Heart left ventricle (tissue), 16 donors: ENCODE data around the gene TAF11L14. TPM values are rescaled to one million over a fixed set of nuclear protein-coding genes. Genes with fewer than 3 reads are reported as not detected.

ENCODE experiments used
- ATAC-seq, 4 donors: fragments of 200-7000 bp; cut with Tn5 transposase; one replicate each; pipeline ENCODE4 v1.9.1; 2020 to 2022; ENCODE audit warnings: moderate library complexity in 4 of 4, mild to moderate bottlenecking in 3 of 4, moderate number of reproducible peaks in 1 of 4
- DNase-seq, 5 donors: peaks; one replicate each; pipeline ENCODE4 v3.0.0-alpha.2; 2020
- H3K27ac ChIP-seq, 12 donors: fragments of 200-600 bp; sonication (generic) in 4 of 12; one replicate each; pipeline versions ENCODE4 v1.5.0 to v1.8.0; 2016 to 2022; ENCODE audit warnings: mild to moderate bottlenecking in 2 of 12
- H3K27me3 ChIP-seq, 9 donors: fragments of 200-600 bp; sonication (generic) in 2 of 9; one replicate each; pipeline versions ENCODE4 v1.5.1 to v1.8.0; 2016 to 2022; ENCODE audit warnings: mild to moderate bottlenecking in 3 of 9
- H3K36me3 ChIP-seq, 9 donors: fragments of 200-600 bp; sonication (generic) in 2 of 9; one replicate each; pipeline versions ENCODE4 v1.5.0 to v1.8.0; 2018 to 2022; ENCODE audit warnings: mild to moderate bottlenecking in 2 of 9
- H3K4me1 ChIP-seq, 12 donors: fragments of 200-600 bp; sonication (generic) in 4 of 12; one replicate each; pipeline versions ENCODE4 v1.5.0 to v1.8.0; 2016 to 2022; ENCODE audit warnings: mild to moderate bottlenecking in 3 of 12
- H3K4me3 ChIP-seq, 12 donors: fragments of 200-600 bp; sonication (generic) in 4 of 12; one replicate each; pipeline versions ENCODE4 v1.5.0 to v1.8.0; 2017 to 2022; ENCODE audit warnings: mild to moderate bottlenecking in 9 of 12, moderate library complexity in 4 of 12
- H3K9me3 ChIP-seq, 12 donors: fragments of 200-600 bp; sonication (generic) in 4 of 12; one replicate each; pipeline versions ENCODE4 v1.5.0 to v1.8.0; 2016 to 2022; ENCODE audit warnings: mild to moderate bottlenecking in 1 of 12
- CTCF ChIP-seq, 12 donors: fragments of 200-600 bp; sonication (generic) in 4 of 12; IDR thresholded peaks; one replicate each; pipeline versions ENCODE4 v1.5.0 to v1.8.0; 2018 to 2022; ENCODE audit warnings: antibody characterized with exemption in 12 of 12, mild to moderate bottlenecking in 5 of 12
- POLR2A ChIP-seq, 2 donors: fragments of 450-650 bp; IDR thresholded peaks; one replicate each; pipeline ENCODE4 v1.6.1; 2017; ENCODE audit warnings: antibody characterized with exemption in 2 of 2, mild to moderate bottlenecking in 2 of 2, moderate library complexity in 2 of 2
- WGBS, 4 donors: extraction: QIAGEN DNeasy Blood & Tissue Kit in 2 of 4; methylation state at CpG; one replicate each; pipeline versions ENCODE4 v1.1.5 to v1.1.7; 2013 to 2018; 5-methylcytosine and 5-hydroxymethylcytosine counted together
- intact Hi-C, 10 donors: fragments of 100-400 bp; cut with DNase I; formaldehyde crosslinking; loops; one replicate each; pipeline versions ENCODE4 v1.11.1 to v1.14.2; 2022
- polyA plus RNA-seq, 2 donors: library from polyadenylated mRNA; stranded (reverse); fragments of 200-250 nt; gene quantifications; one replicate each; pipeline ENCODE4 v1.2.3, GENCODE V29; 2013
- total RNA-seq, 9 donors: library from RNA; depleted of rRNA in 2 of 9; stranded (reverse); fragments of >200 nt in 2 of 9; fragmentation: NEBNext Ultra II Directional in 3 of 9; extraction: Animal tissue kit (Norgen Biotek cat#: 25700) in 3 of 9; gene quantifications; one replicate each; pipeline versions ENCODE4 v1.1.0 to v1.2.4, GENCODE V29; 2016 to 2023
- donor health status: ischemic (EF 13 %, LVEDD 7.1; RV severe dilation, severe dysfunction).
- donor health status: healthy with polysubstance abuse.
- donor health status: DM: no; HTN: yes; CAD: no.
- donor health status: DM: no; HTN: no; CAD: no.
- donor health status: ischemic (EF 25% LVEDD 6.9; RV normal size, moderate dysfunction).
- donor health status: ischemic (EF 25% LVEDD 5.7; RV mildly dilated, moderate dysfunction).
- donor health status: healthy.
- donor health status: DM: yes; HTN: yes; CAD: no.
- donor health status: ischemic (EF 35%, LVEDD 5.7; RV mildly dilated, moderate dysfunction).
- donor health status: nonischemic (EF 11% LVEDD 7.7; RV severe dilation, severe dysfunction).
- donor health status: DM: yes; HTN: yes; CAD: no.
- donor health status: PGD.
- donor health status: ischemic (EF 29% LVEDD 5.4; RV normal size, mild dysfunction).
- donor health status: nonischemic (EF 23%, LVEDD 6.1; RV moderate dilation, normal function).

The TAF11L14 gene
- total and polyA plus RNA-seq, 11 donors: not detected

- intact Hi-C loops: no loop called here
- TF ChIP-seq CTCF (IDR thresholded peaks at IDR 0.05) (no peak), POLR2A (IDR thresholded peaks at IDR 0.05) (no peak)
- Histone ChIP-seq H3K9me3 (peaks cover 0 to 2% (median 0%) of the 10 kb centered on the region in 12 donors), H3K4me1 (no peaks in the 10 kb centered on the region), H3K36me3 (no peaks in the 10 kb centered on the region), H3K27ac (no peak overlapping the region), H3K4me3 (no peak overlapping the region), H3K27me3 (no peaks in the 10 kb centered on the region)
- 87 to 91% (median 89%) methylated on average over 13 to 14 of the region's 14 CpGs; no CpG with 5 or more reads in 1 of the 4 donors for WGBS, 4 donors
- no peak for DNase-seq
- ATAC-seq: no peak
Measured at GRCh38 chr5:17670353-17670752, 36.1 kb downstream of the TAF11L14 start.

GRCh38 chr5:17678751-17679324 is 44.6 kb downstream of the TAF11L14 start:
- Histone ChIP-seq H3K4me3 (no peak overlapping the region), H3K9me3 (peaks cover 0 to 2% (median 0%) of the 10 kb centered on the region in 12 donors), H3K36me3 (no peaks in the 10 kb centered on the region), H3K27me3 (no peaks in the 10 kb centered on the region), H3K4me1 (no peaks in the 10 kb centered on the region), H3K27ac (no peak overlapping the region)
- 66 to 87% (median 77%) methylated on average over 4 of the region's 4 CpGs for WGBS, 4 donors
- intact Hi-C loops: no loop called here
- no peak for DNase-seq
- ATAC-seq: no peak
- TF ChIP-seq POLR2A (IDR thresholded peaks at IDR 0.05) (no peak), CTCF (IDR thresholded peaks at IDR 0.05) (no peak)

- WGBS, 4 donors: 87 to 91% (median 90%) methylated on average over 8 of the region's 8 CpGs
- DNase-seq: no peak
- ATAC-seq: no peak
- Histone ChIP-seq H3K9me3 (no peaks in the 10 kb centered on the region), H3K27me3 (no peaks in the 10 kb centered on the region), H3K36me3 (no peaks in the 10 kb centered on the region), H3K4me1 (no peaks in the 10 kb centered on the region), H3K4me3 (no peak overlapping the region), H3K27ac (no peak overlapping the region)
- no peak for TF ChIP-seq POLR2A (IDR thresholded peaks at IDR 0.05)
- intact Hi-C loops: no loop called here
Measured at GRCh38 chr5:17679597-17680203, 45.4 kb downstream of the TAF11L14 start.

- Histone ChIP-seq H3K27ac (no peak overlapping the region), H3K4me1 (no peaks in the 10 kb centered on the region), H3K4me3 (no peak overlapping the region), H3K27me3 (no peaks in the 10 kb centered on the region), H3K9me3 (no peaks in the 10 kb centered on the region), H3K36me3 (no peaks in the 10 kb centered on the region)
- intact Hi-C loops: no loop called here
- DNase-seq (no peak), ATAC-seq (no peak)
- 64 to 91% (median 75%) methylated on average over 2 of the region's 2 CpGs for WGBS, 4 donors
- TF ChIP-seq POLR2A (IDR thresholded peaks at IDR 0.05): no peak
- TF ChIP-seq CTCF (IDR thresholded peaks at IDR 0.05): no peak
Measured at GRCh38 chr5:17680737-17681136, 46.5 kb downstream of the TAF11L14 start.

Other genes with a start within 250 kb of the TAF11L14 start
- not detected for gene TAF11L2, start 136.2 kb upstream of the TAF11L14 start, total RNA-seq
- gene TAF11L2, start 136.2 kb upstream of the TAF11L14 start, polyA plus RNA-seq: not detected
- gene TAF11L3, start 116.1 kb upstream of the TAF11L14 start, total RNA-seq: not detected
- gene TAF11L3, start 116.1 kb upstream of the TAF11L14 start, polyA plus RNA-seq: not detected
- gene TAF11L4, start 112.7 kb upstream of the TAF11L14 start, total RNA-seq: not detected
- not detected for gene TAF11L4, start 112.7 kb upstream of the TAF11L14 start, polyA plus RNA-seq
- not detected for gene TAF11L5, start 109.2 kb upstream of the TAF11L14 start, total RNA-seq
- not detected for gene TAF11L5, start 109.2 kb upstream of the TAF11L14 start, polyA plus RNA-seq
- not detected for gene TAF11L6, start 105.8 kb upstream of the TAF11L14 start, total RNA-seq
- not detected for gene TAF11L6, start 105.8 kb upstream of the TAF11L14 start, polyA plus RNA-seq
- gene TAF11L7, start 48.7 kb upstream of the TAF11L14 start, total RNA-seq: not detected
- gene TAF11L7, start 48.7 kb upstream of the TAF11L14 start, polyA plus RNA-seq: not detected
- gene TAF11L8, start 43.5 kb upstream of the TAF11L14 start, total RNA-seq: not detected
- gene TAF11L8, start 43.5 kb upstream of the TAF11L14 start, polyA plus RNA-seq: not detected
- gene TAF11L9, start 40.1 kb upstream of the TAF11L14 start, total RNA-seq: not detected
- not detected for gene TAF11L9, start 40.1 kb upstream of the TAF11L14 start, polyA plus RNA-seq
- gene TAF11L10, start 36.6 kb upstream of the TAF11L14 start, total RNA-seq: not detected
- not detected for gene TAF11L10, start 36.6 kb upstream of the TAF11L14 start, polyA plus RNA-seq
- gene TAF11L11, start 30.3 kb upstream of the TAF11L14 start, total RNA-seq: not detected
- gene TAF11L11, start 30.3 kb upstream of the TAF11L14 start, polyA plus RNA-seq: not detected
- gene TAF11L12, start 24.1 kb upstream of the TAF11L14 start, total RNA-seq: not detected
- not detected for gene TAF11L12, start 24.1 kb upstream of the TAF11L14 start, polyA plus RNA-seq
- gene TAF11L13, start 2.4 kb upstream of the TAF11L14 start, total RNA-seq: not detected
- gene TAF11L13, start 2.4 kb upstream of the TAF11L14 start, polyA plus RNA-seq: not detected